Measurements from ENCODE around the gene MACROD2. TPM values are rescaled to one million over a fixed set of nuclear protein-coding genes. Genes with fewer than 3 reads are reported as not detected.
A peak's percentile ranks its signal among the peaks of the same experiment; 100 is the strongest.

MACROD2 gene
- total RNA-seq, 1 donor from 2014 or later, result 6.7 TPM

DNA sequence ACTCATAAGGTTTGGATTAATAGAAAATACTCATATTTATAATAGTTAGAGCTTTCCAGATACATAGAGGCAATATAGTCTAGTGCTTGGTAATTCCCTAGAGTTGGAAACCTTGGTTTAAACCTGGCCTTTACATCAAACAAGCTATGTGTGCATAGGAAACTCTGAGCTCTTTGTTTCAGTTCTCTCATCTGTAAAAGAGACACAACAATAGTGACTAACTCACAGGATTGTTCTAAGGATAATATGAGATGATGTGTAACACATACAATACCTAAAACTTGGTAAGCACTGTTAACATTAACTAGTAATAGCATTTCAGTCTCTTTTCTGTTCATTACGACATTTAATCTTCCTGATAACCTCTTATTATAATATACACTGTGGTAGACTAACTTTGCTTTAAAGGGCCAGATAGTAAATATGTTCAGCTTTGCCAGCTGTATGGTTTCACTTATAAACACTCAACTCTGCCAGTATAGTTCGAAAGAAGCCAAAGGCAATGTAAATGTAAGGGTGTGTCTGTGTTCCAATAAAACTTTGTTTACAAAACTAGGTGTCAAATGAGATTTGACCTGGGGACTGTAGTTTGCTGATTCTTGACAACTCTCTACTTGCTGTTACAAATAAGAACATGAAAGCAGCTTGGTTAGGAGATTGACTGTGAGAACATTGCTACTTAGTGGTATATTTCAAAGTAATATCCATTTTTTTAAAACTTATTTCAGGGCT lies 712.7 kb downstream of the MACROD2 start:
- peaks cover 50% of the 10 kb centered on the region for H3K4me1 Mint-ChIP-seq (ENCODE audit: unreplicated experiment)
- peaks cover 3% of the 10 kb centered on the region for H3K36me3 Mint-ChIP-seq
- H3K27me3 Mint-ChIP-seq, result no peaks in the 10 kb centered on the region
- no peak overlapping the region for H3K4me3 Mint-ChIP-seq
- no peak for DNase-seq (ENCODE audit: extremely low spot score, unreplicated experiment)
- H3K9me3 Mint-ChIP-seq, result no peaks in the 10 kb centered on the region
- TF ChIP-seq, protein P1, sequence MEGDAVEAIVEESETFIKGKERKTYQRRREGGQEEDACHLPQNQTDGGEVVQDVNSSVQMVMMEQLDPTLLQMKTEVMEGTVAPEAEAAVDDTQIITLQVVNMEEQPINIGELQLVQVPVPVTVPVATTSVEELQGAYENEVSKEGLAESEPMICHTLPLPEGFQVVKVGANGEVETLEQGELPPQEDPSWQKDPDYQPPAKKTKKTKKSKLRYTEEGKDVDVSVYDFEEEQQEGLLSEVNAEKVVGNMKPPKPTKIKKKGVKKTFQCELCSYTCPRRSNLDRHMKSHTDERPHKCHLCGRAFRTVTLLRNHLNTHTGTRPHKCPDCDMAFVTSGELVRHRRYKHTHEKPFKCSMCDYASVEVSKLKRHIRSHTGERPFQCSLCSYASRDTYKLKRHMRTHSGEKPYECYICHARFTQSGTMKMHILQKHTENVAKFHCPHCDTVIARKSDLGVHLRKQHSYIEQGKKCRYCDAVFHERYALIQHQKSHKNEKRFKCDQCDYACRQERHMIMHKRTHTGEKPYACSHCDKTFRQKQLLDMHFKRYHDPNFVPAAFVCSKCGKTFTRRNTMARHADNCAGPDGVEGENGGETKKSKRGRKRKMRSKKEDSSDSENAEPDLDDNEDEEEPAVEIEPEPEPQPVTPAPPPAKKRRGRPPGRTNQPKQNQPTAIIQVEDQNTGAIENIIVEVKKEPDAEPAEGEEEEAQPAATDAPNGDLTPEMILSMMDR (conservative IDR thresholded peaks at IDR 0.05), result no peak
- no peak overlapping the region for H3K27ac Mint-ChIP-seq

DNA sequence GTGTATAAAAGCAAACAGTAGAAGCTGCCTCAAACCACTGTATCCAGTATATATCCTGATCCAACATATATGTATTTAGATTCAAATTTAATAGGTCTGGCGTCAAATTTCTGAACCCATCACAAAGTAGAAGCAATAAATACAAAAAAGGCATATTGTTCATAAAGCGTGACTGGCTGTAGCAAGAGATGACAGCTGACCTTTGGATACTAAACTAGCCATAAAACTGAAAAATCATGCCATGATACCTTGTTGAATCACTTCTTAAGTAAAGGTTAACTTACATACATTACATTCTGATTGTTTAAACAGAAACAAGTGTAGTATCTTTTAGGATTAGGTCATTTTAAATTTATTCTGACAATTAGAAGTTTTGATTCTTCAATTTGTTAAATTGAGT lies 714.1 kb downstream of the MACROD2 start:
- TF ChIP-seq, protein P1 (conservative IDR thresholded peaks at IDR 0.05), result no peak
- Mint-ChIP-seq H3K27me3 (no peaks in the 10 kb centered on the region), H3K27ac (no peak overlapping the region), H3K36me3 (peaks cover 11% of the 10 kb centered on the region), H3K4me3 (no peak overlapping the region), H3K9me3 (no peaks in the 10 kb centered on the region), H3K4me1 (ENCODE audit: unreplicated experiment) (peaks cover 56% of the 10 kb centered on the region)
- no peak for DNase-seq (ENCODE audit: extremely low spot score, unreplicated experiment)

DNA sequence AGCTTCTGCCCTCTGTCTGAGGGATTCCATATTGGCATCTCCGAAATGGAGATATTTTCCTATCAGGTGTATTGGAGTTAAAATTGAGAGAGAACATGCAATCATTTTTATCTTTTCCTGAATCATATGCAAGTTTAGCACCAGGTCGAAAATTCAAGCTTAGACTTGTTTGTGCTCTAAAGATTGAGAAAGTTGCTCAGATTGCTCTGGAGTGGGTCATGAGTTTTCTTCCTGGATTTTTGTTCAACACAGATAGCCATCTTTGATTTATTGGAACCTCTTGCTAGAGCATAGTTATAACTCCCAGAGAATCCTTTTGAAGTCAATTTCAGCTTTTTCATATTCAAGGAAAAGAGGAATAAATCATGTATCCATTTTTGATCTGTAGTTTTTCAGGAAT lies 715.6 kb downstream of the MACROD2 start:
- Mint-ChIP-seq H3K27ac (no peak overlapping the region), H3K9me3 (no peaks in the 10 kb centered on the region), H3K27me3 (no peaks in the 10 kb centered on the region), H3K36me3 (peaks cover 11% of the 10 kb centered on the region), H3K4me3 (no peak overlapping the region), H3K4me1 (ENCODE audit: unreplicated experiment) (peaks cover 57% of the 10 kb centered on the region)
- no peak for DNase-seq (ENCODE audit: extremely low spot score, unreplicated experiment)
- TF ChIP-seq, protein P1 (conservative IDR thresholded peaks at IDR 0.05), result no peak

DNA sequence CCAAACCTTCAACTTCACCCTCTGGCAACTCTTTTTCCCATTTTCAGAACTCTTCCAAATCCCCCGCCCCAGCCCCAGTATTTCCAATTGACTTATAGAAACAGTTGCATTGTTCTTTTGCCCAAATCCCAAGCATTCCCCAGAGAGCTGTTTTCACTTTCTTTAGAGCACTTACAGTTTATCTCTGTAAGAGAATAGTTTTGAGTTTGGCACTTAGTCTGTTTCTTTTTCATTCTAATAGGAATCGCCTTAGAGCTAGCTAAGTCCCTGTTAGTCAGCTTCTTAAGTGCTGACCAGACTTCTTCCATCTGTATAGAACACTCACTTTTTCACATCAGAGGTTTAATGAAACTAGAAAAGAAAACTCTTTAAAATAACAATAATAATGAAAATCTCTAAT lies 716.3 kb downstream of the MACROD2 start:
- TF ChIP-seq, protein P1 (conservative IDR thresholded peaks at IDR 0.05), result no peak
- Mint-ChIP-seq H3K36me3 (peaks cover 11% of the 10 kb centered on the region), H3K4me1 (ENCODE audit: unreplicated experiment) (peaks cover 62% of the 10 kb centered on the region), H3K27me3 (no peaks in the 10 kb centered on the region), H3K27ac (peak overlapping the region; percentile 76), H3K4me3 (peak overlapping the region; percentile 11), H3K9me3 (no peaks in the 10 kb centered on the region)
- DNase-seq (ENCODE audit: extremely low spot score, unreplicated experiment), result no peak

DNA sequence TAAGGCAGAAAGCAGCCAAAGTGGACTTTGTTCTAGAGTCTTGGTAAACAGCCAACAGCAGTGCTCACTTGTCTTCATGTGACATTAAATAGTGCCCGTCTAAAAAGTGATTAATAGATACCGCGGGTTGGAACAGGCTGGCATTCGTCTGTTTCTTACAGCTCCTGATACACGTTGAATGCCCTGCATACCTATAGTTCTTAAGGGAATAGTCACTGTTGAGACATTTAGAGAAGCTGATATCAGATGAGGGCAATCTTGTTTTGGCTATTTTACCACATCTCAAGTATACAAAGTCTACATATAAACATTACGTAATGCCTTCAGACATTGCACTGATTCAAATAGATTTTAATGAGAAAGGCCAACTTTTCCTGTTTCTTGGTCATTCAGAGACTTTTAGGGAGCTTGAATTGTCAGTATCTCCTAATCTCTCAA lies 717.0 kb downstream of the MACROD2 start:
- H3K36me3 Mint-ChIP-seq, result peaks cover 11% of the 10 kb centered on the region
- no peak for DNase-seq (ENCODE audit: extremely low spot score, unreplicated experiment)
- H3K27me3 Mint-ChIP-seq, result no peaks in the 10 kb centered on the region
- no peak overlapping the region for H3K4me3 Mint-ChIP-seq
- H3K27ac Mint-ChIP-seq, result peak overlapping the region; percentile 70
- H3K9me3 Mint-ChIP-seq, result no peaks in the 10 kb centered on the region
- TF ChIP-seq, protein P1 (conservative IDR thresholded peaks at IDR 0.05), result no peak
- H3K4me1 Mint-ChIP-seq (ENCODE audit: unreplicated experiment), result peaks cover 59% of the 10 kb centered on the region
